GM21717 (cell line): Measurements from ENCODE around the gene RBM47.
"Not testable (repeated sequence)": the region's sequence is repeated elsewhere in the genome, so short reads cannot be mapped to it uniquely, and the experiment has no call there.

ENCODE experiments used
- ATAC-seq: cut with Tn5 transposase; IDR thresholded peaks from one replicate; pipeline ENCODE4 v1.9.1; 2021; ENCODE audit warnings: mild to moderate bottlenecking, moderate library complexity; ENCODE audit not compliant: unreplicated experiment

RBM47 gene

DNA sequence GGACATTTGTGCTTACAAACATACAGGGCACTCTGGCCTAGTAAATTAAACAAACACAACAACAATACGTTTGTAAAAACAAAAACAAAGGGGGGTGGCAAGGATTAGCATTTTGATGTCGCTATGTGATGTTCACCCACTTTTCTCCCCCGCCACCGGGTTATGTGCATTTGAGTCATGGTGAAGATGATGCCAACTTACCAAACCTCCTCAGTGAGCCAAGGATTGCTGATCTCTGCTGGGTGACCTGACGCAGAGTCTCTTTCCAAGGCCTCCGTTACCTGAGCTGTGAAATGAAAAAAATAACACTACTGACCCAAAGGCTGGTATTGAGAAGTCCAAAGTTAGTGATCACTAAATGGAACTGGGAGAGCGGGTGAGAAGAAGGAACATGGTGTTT is 85.4 kb downstream of the RBM47 start:
- ATAC-seq: no peak

DNA sequence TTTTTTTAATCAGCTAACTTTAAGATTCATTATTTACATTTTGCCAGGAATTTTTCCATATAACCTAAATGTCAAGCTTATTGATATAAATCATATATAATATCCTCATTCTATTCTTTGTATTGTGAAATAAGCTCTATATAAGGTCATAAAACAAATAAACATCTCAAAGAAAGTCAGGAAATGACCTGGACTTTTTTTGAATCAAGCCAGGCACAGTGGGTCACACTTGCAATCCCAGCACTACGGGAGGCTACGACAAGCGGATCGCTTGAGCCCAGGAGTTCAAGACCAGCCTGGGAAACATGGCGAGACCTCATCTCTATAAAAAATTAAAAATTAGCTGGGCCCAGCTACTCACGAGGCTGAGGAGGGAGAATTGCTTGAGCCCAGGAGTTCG is 88.9 kb downstream of the RBM47 start:
- ATAC-seq: no peak

DNA sequence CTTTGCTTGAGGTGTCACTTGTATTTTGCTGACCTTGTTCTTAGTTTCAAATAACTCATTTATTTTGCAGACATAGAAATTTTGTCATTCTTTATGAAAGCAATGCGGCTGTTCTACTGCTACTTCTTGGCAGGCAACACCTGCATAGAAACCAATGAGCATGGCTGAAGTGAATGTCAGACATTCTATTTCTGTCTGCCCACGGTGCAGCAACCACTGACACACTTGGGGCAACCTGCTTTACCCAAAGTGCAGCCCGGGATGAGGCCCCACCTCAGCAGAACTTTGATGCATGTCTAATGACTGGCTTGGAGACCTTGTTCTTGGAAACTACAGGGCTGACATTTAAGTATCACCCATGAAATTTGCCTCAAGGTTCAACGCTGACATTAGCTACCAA is 93.6 kb downstream of the RBM47 start:
- no peak for ATAC-seq

DNA sequence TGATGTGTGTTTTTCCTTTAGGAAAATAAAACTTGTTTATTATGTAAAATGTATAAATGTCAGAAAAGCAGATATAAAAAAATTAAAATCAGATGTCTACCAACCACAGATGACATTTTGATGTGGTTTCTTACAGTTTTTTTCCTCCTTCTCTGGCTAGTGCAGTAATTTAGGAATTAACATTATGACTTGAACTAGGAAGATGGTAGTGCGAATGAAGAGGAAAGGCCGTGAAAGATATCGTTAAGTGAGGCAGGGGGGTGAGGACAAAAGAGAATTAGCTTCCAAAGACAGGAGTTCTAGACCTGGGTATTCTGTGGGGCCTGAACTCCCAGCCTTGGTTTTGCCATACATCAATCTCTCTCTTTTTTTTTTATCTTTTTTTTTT is 98.0 kb downstream of the RBM47 start:
- no peak for ATAC-seq

DNA sequence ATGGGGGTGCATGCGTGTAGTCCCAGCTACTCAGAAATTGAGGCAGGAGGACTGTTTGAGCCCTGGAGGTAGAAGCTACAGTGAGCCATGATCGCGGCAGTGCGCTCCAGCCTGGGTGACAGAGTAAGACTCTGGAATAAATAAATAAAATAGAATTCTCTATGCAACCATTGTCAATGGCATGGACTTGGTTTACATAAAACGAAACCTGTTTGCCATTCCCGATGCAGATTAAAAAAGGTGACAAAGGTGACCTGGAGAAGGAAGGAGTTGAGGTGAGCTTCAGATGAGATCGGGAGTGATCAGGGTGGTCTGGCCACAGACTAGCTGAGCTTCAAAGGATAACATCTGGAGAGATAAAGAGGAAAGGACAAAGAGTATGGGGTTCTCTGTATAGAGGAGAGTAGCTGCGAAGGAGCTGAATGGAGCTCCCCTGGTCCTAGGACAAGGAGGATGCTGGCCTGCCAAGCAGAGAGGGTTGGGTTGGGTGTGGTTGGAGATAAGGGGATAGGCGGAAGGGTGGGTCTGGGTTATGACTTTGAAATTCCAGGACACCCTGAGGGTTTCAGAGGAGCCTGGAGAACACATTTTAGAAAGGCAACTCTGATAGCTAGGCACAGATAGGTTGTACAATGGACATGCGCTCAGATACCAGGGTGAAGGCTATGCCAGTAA is 98.6 kb downstream of the RBM47 start:
- ATAC-seq: no peak

DNA sequence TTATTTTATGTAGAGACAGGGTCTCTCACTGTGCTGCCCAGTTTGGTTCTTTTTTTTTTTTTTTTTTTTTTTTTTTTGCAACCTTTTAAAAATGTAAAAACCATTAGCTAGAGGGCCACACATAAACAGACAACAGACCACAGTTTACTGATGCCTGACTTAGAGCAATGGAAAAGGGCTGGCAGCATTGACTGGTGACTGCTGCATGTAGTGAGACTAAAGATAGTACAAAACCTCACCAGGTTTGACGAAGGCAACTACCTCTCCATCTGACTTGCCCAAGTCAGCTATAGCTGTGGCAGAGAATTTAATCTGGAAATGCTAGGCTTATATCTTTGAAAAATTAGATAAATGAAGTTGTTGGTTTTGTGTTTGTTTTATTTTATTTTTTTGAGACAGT is 102.9 kb downstream of the RBM47 start:
- no peak for ATAC-seq

DNA sequence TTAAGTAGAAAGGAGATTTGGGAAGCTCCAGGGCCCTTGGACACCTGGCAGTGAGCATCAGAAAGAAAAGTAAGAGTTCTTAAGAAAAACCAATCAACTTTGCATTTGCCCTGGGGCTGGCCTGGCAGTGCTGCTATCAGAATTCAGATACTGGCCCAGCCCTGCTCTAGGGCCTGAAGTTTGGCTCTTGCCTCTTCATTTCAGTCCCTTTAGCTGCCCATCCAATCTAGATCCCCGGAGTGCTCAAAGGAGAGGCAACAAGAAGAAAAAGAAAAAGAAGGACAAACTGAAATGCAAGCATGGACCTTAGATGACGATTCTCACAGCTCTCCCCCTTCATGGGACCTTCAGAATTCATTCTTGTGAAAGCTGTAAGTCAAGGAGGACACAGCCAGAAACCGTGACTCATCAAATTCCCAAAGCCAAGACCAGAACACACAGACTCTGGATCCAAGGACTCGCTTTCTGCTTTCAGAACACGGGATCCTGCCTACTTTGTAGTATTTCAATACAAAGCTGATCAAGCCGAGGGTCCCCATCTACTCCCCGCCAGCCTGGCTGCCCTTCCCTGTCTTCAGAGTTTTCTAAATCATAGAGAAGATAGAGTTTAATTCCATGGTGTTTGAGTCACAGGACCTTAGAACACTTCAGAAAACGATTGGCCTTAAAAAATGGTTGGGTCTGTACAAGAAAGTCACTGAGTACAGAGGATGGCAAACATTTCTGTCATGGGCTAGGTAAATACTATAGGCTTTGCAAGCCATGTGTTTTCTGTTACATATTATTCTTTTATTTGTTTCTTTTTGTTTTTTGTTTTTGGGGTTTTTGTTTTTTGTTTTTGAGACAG is 103.7 kb downstream of the RBM47 start:
- no peak for ATAC-seq

DNA sequence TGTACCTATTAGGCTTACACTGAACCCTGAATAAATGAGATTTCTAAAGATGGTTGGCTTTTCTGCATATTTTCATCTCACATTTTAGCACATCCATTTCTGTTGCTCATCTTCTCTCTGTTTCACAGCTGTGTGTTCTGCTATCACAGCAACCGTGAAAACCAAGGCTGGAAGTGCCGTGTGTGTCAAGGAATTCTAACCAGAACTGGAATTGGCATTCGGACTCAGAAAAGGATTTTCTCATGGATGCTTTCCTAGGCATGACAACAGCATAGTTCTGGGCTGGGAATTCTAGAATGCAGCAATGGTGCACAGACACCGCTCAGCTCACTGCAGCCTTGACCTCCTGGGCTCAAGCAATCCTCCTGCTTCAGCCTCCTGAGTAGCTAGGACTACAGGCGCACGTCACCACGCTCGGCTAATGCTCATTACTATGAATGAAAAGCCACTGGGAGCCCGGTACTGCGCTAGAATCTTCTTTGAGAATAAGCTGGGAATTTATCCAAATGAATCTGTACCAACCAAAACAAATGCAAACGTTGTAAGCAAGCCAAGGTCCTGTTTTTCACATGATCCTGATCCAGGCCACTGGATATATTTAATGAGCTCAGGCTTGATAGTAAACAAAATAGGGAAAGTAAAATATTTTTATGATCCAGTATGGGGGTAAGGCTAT is 105.2 kb downstream of the RBM47 start:
- ATAC-seq: no peak

DNA sequence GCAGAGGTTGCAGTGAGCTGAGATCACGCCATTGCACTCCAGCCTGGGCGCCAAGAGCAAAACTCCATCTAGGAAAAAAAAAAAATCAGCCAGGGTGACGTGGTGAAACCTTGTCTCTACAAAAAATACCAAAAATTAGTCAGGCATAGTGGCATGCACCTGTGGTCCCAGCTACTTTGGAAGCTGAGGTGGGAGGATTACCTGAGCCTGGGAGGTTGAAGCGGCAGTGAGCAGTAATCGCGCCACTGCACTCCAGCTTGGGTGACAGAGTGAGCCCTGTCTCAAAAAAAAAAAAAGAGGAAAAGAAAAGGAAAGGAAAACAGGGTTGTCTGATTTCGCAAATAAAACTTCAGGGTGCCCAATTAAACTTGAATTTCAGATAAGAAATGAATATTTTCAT is 106.1 kb downstream of the RBM47 start:
- no peak for ATAC-seq

DNA sequence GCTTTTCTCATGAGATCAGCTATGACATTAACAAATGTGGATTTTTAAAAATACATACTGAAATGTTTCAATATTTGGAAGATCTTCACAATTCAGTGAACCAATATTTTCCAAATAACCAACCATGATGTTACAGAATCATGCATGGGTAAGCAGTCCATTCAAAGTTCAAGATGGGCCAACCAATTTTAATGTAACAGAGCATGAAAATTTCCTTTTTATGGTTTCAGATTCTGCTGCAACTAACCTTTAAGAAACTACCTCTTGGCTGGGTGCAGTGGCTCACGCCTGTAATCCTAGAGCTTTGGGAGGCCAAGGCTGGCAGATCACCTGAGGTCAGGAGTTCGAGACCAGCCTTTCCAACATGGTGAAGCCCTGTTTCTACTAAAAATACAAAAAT is 107.7 kb downstream of the RBM47 start:
- ATAC-seq: no peak

DNA sequence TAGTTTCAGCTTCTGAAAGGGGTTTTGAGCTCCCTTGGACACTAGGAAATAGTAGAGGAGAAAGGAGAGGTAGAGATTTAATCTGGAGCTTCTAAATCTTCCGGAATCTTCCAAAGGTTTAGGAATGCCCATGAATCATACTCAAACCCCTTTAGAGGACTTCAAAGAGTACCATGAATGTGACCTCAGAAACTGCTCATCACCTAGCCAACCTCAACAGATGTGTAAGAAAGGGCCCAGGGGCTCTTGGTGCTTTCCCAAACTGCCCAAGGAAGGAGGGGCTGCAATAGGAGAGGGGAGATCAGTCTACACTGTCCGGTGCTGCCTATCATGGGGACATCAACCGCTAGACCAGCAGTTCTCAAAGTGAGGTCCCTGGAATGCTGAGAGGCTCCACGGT is 109.1 kb downstream of the RBM47 start:
- no peak for ATAC-seq

DNA sequence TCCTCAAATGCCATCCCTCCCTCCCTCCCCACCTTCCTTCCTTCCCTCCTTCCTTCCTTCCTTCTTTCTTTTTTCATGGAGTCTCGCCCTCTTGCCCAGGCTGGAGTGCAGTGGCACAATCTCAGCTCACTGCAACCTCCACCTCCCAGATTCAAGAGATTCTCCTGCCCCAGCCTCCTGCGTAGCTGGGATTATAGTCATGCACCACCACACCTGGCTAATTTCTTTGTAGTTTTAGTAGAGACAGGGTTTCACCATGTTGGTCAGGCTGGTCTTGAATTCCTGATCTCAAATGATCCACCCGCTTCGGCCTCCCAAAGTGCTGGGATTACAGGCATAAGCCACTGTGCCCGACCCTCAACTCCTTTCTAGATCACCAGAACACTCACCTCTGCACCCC is 112.6 kb downstream of the RBM47 start:
- not testable (repeated sequence) for ATAC-seq

DNA sequence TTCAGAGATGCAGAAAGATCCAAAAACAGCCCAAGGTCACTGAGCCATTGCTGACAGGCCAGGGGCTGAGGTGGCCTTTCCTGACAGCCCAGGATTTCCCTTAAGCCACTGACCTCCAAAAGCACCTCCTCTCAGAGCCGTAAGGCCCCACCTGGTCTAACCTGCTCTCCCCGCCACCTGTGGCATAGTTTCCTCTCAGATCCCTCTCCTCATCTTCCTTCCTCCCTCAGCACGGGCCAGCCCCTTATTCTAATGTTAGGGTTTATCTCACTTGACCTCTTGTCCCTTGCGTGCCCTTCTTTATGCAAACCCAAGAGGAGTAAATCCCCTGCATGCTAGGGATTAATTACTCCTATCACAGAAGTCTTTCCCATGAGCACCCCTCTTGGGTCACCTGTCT is 113.0 kb downstream of the RBM47 start:
- no peak for ATAC-seq

DNA sequence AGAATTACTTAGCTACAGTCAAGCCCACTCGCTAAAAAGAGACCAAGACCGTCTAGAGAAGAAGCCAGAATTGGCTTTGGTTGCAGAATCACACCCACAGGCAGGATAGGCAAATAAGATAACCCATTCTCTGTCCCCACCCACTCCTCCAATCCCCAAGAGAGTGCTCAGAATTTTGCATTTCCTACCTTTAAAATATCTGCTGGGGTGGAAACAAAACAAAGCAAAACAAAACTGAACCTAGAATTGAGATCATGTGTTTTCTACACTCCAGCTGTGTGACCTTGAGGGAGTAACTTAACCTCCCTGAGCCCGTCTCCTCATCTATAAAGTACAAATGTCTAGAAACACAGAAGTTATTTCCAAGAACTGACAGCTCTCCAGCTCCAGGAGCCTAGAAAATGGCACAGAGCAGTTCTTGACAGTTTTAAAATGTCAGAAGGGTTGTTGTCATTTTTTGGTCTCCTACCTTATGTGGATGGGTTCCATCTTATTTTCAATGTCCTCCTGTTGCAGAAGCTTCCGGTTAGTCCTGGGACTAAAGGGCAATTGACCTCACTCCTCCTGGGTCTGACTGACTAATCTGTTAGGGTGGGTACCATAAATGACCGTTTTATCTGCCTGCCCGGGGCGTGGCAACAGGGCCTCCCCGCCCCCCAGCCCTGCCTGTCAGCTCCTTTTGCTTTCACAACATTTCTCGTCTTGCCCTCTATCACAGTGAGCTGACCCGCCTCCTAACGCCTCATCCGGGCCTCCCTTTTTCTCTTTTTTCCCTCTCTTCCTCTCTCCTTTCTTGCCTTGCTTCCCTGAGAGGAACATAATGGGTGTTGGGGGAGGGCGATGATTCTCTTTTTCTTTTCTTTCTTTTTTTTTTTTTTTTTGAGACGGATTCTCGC is 114.0 kb downstream of the RBM47 start:
- ATAC-seq: peak; percentile 82

DNA sequence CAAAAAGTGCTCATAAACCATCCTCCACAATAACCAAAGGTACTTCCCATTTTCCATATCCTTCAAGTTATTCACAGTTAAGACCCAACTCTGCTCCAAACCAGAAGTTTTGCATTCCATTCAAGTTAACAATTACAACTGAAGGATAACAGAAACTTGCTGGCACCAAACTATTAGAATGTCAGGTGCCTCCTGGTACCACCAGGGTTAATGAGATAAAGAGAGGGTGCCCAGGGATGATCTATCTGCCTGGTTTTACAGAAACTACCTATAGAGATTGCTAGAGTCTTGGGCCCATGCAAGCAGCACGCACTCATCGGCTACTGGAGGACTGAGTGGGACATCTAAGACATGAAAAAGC is 114.6 kb downstream of the RBM47 start:
- ATAC-seq: no peak

DNA sequence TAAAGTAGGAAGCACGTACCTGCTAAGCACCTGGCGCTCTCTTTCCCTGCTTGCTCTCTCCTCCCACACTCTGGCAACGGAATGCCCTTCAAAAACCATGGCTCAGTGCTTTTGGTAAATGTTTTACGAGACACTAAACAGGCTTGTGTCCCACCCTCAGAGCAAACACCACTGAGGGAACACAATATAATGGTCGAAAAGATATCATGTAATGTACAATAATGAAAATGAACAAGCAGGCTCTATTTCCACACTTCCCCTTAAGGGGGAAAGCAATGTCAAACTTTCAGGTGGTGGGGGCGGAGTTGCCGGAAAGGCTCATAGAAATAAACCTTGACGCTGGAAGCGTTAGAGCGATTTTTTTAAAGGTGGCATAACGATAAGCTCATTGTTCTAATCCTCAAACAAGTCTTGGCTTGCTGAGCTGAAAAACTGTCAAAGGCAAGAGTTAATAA is 115.1 kb downstream of the RBM47 start:
- ATAC-seq: no peak

DNA sequence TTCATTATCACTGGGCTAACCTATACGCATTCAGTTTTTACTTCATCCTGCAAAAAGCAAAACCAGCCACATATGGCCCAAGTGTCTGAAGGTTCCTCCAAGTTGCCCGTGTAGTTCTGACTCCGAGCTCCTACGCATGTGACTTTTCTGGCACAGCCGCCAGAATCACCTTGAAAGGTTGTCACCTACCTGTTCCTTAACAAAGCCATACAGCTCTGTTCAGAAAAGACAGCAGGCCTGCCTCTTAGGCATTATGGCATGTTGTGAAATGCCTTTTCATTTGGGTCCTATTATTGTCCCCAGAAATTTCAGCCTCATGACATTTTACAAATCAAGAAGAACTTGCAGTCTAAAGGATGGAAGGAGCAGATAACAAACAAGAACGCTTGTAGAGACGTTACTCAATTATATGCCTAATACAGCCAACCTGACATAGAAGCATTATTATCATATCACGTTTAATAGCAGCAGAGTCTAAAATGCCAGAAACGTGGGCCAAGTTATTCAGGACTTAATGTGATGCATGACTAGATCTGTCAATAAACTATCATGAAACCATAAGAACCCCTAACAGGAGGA is 118.5 kb downstream of the RBM47 start:
- ATAC-seq: no peak

DNA sequence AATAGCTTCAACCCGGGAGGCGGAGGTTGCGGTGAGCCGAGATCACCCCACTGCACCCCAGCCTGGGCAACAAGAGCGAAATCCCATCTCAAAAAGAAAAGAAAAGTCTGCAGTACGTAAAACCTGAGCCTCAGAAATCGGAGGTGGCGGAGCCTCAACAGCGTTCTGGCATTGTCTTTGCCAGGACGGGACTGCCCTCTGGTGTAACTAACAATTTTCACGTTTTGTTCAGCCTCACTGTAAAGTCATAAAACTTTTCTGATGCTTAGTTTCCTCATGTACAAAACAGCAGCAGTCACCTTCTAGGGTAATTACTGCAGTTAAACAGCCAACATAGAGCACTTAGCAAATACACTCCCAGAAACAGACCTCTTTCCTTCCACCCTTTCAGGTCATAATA is 121.7 kb downstream of the RBM47 start:
- no peak for ATAC-seq

DNA sequence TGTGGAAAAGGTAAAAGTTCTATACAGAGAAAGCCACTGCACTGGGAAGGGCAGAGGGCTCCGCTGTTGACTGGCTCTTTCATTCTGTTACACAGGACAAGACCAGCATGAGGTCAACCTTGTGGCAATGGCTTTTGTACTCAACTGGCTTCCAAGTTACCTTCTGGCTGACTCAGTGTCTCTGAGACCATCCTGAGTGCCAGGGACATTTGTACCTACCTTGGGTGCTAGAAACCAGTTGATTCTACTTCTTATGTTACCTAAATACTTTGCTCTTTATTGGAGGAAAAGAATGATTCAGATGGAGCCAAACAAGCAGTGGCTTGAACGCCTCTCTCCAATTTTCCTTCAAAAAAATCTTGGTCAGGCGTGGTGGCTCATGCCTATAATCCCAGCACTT is 123.2 kb downstream of the RBM47 start:
- ATAC-seq: no peak

DNA sequence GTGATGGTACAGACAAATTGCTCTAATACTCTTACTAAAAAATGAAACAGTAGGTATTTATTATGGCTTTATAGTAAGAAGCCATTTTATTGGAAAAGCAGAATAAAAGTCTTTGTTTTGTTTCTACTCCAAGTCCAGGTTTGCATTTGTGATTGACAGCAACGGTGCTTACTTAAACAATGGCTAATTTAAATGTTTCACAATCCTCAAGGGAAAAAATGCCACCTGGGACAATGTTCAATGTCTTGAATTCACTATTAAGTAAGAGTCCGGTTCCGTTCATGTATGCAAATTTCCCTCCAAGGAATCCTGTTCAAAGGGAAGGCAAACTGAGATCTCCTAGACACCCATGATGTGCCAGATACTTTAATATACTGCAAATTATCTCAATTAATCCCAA is 123.6 kb downstream of the RBM47 start:
- no peak for ATAC-seq

DNA sequence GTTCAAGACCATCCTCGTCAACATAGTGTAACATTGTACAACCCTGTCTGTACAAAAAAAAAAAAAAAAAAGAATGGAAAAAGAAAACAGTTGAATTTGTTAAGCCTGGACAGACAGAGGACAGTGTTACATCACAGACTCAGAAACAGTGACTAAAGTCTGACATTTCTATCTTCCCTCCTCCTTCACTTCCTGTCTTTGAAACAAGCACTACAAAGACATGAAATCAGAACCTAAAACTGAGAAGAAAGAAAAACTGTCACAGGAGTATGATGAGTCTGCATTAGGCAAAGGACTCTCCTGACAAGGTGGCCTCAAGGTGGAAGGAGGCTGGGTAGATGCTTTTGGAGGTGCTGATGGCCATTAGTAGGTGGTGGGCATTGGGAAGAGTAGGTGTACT is 126.7 kb downstream of the RBM47 start:
- ATAC-seq: peak; percentile 61
